Left ventricle myocardium inferior (tissue), 1 donor: Measurements from ENCODE around the gene DNAJC13. TPM values are rescaled to one million over a fixed set of nuclear protein-coding genes. Genes with fewer than 3 reads are reported as not detected.

Source experiments
- DNase-seq: peaks from one replicate; pipeline ENCODE4 v3.0.0-alpha.2; 2020
- H3K27ac ChIP-seq: fragments of 200-600 bp; replicated peaks from 2 replicates; pipeline ENCODE4 v1.8.0; 2021
- H3K27me3 ChIP-seq: fragments of 200-600 bp; 2 replicates; pipeline ENCODE4 v1.8.0; 2021; ENCODE audit warnings: low read depth
- H3K36me3 ChIP-seq: fragments of 200-600 bp; 2 replicates; pipeline ENCODE4 v1.8.0; 2021
- H3K4me1 ChIP-seq: fragments of 200-600 bp; 2 replicates; pipeline ENCODE4 v1.8.0; 2021
- H3K4me3 ChIP-seq: fragments of 200-600 bp; 2 replicates; pipeline ENCODE4 v1.8.0; 2021; ENCODE audit warnings: mild to moderate bottlenecking, moderate library complexity
- H3K9me3 ChIP-seq: fragments of 200-600 bp; replicated peaks from 2 replicates; pipeline ENCODE4 v1.8.0; 2021
- CTCF ChIP-seq: fragments of 200-600 bp; IDR thresholded peaks from 2 replicates; pipeline ENCODE4 v1.8.0; 2021; ENCODE audit warnings: antibody characterized with exemption, mild to moderate bottlenecking, borderline replicate concordance
- intact Hi-C: fragments of 100-400 bp; cut with micrococcal nuclease; formaldehyde crosslinking; loops from one replicate; pipeline ENCODE4 v1.11.0; 2022
- total RNA-seq: library from RNA; stranded (reverse); fragmentation: NEBNext Ultra II Directional; extraction: Animal tissue kit (Norgen Biotek cat#: 25700); gene quantifications from one replicate; pipeline ENCODE4 v1.2.1, GENCODE V29; 2021
- donor health status: DM: no; HTN: yes; CAD: no; lungs with severe emphysema.

The DNAJC13 gene
- total RNA-seq, 1 donor from 2014 or later = 31.0 TPM

- no peak for DNase-seq
- intact Hi-C loops = no loop called here
- Histone ChIP-seq H3K27ac (no peak overlapping the region), H3K27me3 (no peaks in the 10 kb centered on the region), H3K36me3 (peaks cover 79% of the 10 kb centered on the region), H3K4me3 (no peak overlapping the region), H3K4me1 (no peaks in the 10 kb centered on the region), H3K9me3 (no peaks in the 10 kb centered on the region)
- TF ChIP-seq CTCF = no peak
Observed at GRCh38 chr3:132461544-132461943, 44.2 kb downstream of the DNAJC13 start.

- H3K4me1 ChIP-seq = peaks cover 7% of the 10 kb centered on the region
- TF ChIP-seq CTCF = no peak
- intact Hi-C loops = no loop called here
- DNase-seq = no peak
- H3K36me3 ChIP-seq = peaks cover 78% of the 10 kb centered on the region
- no peak overlapping the region for H3K27ac ChIP-seq
- no peaks in the 10 kb centered on the region for H3K27me3 ChIP-seq
- H3K4me3 ChIP-seq = no peak overlapping the region
- H3K9me3 ChIP-seq = no peaks in the 10 kb centered on the region
Observed at GRCh38 chr3:132464066-132464465, 46.8 kb downstream of the DNAJC13 start.

- Histone ChIP-seq H3K27me3 (no peaks in the 10 kb centered on the region), H3K4me1 (peaks cover 10% of the 10 kb centered on the region), H3K27ac (no peak overlapping the region), H3K36me3 (peaks cover 50% of the 10 kb centered on the region), H3K9me3 (no peaks in the 10 kb centered on the region), H3K4me3 (no peak overlapping the region)
- intact Hi-C loops = no loop called here
- DNase-seq = no peak
- no peak for TF ChIP-seq CTCF
Observed at GRCh38 chr3:132469326-132469725, 52.0 kb downstream of the DNAJC13 start.

- Histone ChIP-seq H3K36me3 (peaks cover 96% of the 10 kb centered on the region), H3K9me3 (no peaks in the 10 kb centered on the region), H3K27me3 (no peaks in the 10 kb centered on the region), H3K4me3 (no peak overlapping the region), H3K4me1 (no peaks in the 10 kb centered on the region), H3K27ac (no peak overlapping the region)
- DNase-seq = no peak
- TF ChIP-seq CTCF = no peak
- intact Hi-C loops = no loop called here
Observed at GRCh38 chr3:132486099-132486498, 68.8 kb downstream of the DNAJC13 start.

GRCh38 chr3:132488151-132488550, 70.8 kb downstream of the DNAJC13 start:
- intact Hi-C loops = no loop called here
- Histone ChIP-seq H3K9me3 (no peaks in the 10 kb centered on the region), H3K4me1 (no peaks in the 10 kb centered on the region), H3K27ac (no peak overlapping the region), H3K4me3 (no peak overlapping the region), H3K27me3 (no peaks in the 10 kb centered on the region), H3K36me3 (peaks cover 96% of the 10 kb centered on the region)
- TF ChIP-seq CTCF = no peak
- DNase-seq = no peak

- DNase-seq = no peak
- no peak overlapping the region for H3K4me3 ChIP-seq
- H3K36me3 ChIP-seq = peaks cover 100% of the 10 kb centered on the region
- H3K4me1 ChIP-seq = no peaks in the 10 kb centered on the region
- no peaks in the 10 kb centered on the region for H3K9me3 ChIP-seq
- H3K27ac ChIP-seq = no peak overlapping the region
- intact Hi-C loops = no loop called here
- no peaks in the 10 kb centered on the region for H3K27me3 ChIP-seq
- no peak for TF ChIP-seq CTCF
Observed at GRCh38 chr3:132499071-132499470, 81.8 kb downstream of the DNAJC13 start.
